Body of pancreas (tissue), 4 donors: Measurements from ENCODE around the gene ARF1.

Experiments
- CTCF ChIP-seq, 7 experiments: fragments of 450-650 bp in 4 of 7; fragments of 200-600 bp in 3 of 7; sonication (generic) in 3 of 7; IDR thresholded peaks; one replicate each; pipeline ENCODE4 v1.5.1; 2016 to 2019; ENCODE audit warnings: antibody characterized with exemption in 7 of 7
- POLR2A ChIP-seq, 3 donors: fragments of 450-650 bp; IDR thresholded peaks; one replicate each; pipeline ENCODE4 v1.6.1; 2016; ENCODE audit warnings: antibody characterized with exemption in 3 of 3, mild to moderate bottlenecking in 2 of 3

- TF ChIP-seq CTCF (IDR thresholded peaks at IDR 0.05) (no peak), POLR2A (IDR thresholded peaks at IDR 0.05) (no peak)
Observed at GRCh38 chr1:228147151-228147693, 64.7 kb downstream of the ARF1 start.
